Ovary (tissue), 9 donors: ENCODE data around the gene NHERF1. TPM values are rescaled to one million over a fixed set of nuclear protein-coding genes. Genes with fewer than 3 reads are reported as not detected.

Experiments
- DNase-seq, 5 donors: peaks; one replicate each; pipeline ENCODE4 v3.0.0-alpha.2; 2019 to 2020
- H3K27ac ChIP-seq, 2 donors: fragments of 200-600 bp; one replicate each; pipeline versions ENCODE4 v1.5.1 to v1.8.0; 2019 to 2022
- H3K27me3 ChIP-seq: fragments of 200-600 bp; one replicate; pipeline ENCODE4 v1.8.0; 2022
- H3K36me3 ChIP-seq: fragments of 200-600 bp; sonication (generic); one replicate; pipeline ENCODE4 v1.5.1; 2019
- H3K4me1 ChIP-seq: one replicate; pipeline ENCODE4 v1.8.1; 2013; ENCODE audit warnings: mild to moderate bottlenecking, moderate library complexity; ENCODE audit not compliant: insufficient read depth
- H3K4me3 ChIP-seq: fragments of 200-600 bp; sonication (generic); one replicate; pipeline ENCODE4 v1.5.1; 2017
- H3K9me3 ChIP-seq, 2 donors: fragments of 200-600 bp in 1 of 2; sonication (generic) in 1 of 2; one replicate each; pipeline versions ENCODE4 v1.5.1 to v1.8.1; 2013 to 2019; ENCODE audit warnings: mild to moderate bottlenecking in 1 of 2, moderate library complexity in 1 of 2
- CTCF ChIP-seq, 3 donors: fragments of 450-650 bp in 2 of 3; fragments of 200-600 bp in 1 of 3; IDR thresholded peaks; one replicate each; pipeline versions ENCODE4 v1.5.1 to v1.8.0; 2016 to 2022; ENCODE audit warnings: antibody characterized with exemption in 3 of 3, mild to moderate bottlenecking in 1 of 3
- EP300 ChIP-seq: sonication (generic); formaldehyde crosslinking; IDR thresholded peaks from one replicate; pipeline ENCODE4 v1.6.1; 2017; ENCODE audit warnings: antibody characterized with exemption
- POLR2A ChIP-seq: fragments of 450-650 bp; IDR thresholded peaks from one replicate; pipeline ENCODE4 v1.6.1; 2017; ENCODE audit warnings: antibody characterized with exemption, mild to moderate bottlenecking, moderate library complexity
- WGBS, 3 donors: extraction: QIAGEN DNeasy Blood & Tissue Kit in 1 of 3; methylation state at CpG; one replicate each; pipeline versions ENCODE4 v1.1.5 to v1.1.7; 2013 to 2017; 5-methylcytosine and 5-hydroxymethylcytosine counted together
- intact Hi-C, 4 donors: fragments of 100-400 bp; cut with DNase I; formaldehyde crosslinking; loops; one replicate each; pipeline versions ENCODE4 v1.11.0 to v1.15.1; 2022 to 2023
- polyA plus RNA-seq, 2 donors: library from polyadenylated mRNA; stranded (reverse); fragments of 200-250 nt in 1 of 2; fragments of 350-450 nt in 1 of 2; fragmentation: Illumina TruSeq in 1 of 2; extraction: RNeasy Lipid Tissue Mini Kit (QIAGEN cat#74804) in 1 of 2; gene quantifications; one replicate each; pipeline ENCODE4 v1.2.3, GENCODE V29; 2013 to 2014
- total RNA-seq, 7 donors: library from RNA; depleted of rRNA in 2 of 7; stranded (reverse); fragments of >200 nt in 2 of 7; fragmentation: NEBNext Ultra II Directional in 3 of 7; extraction: Animal tissue kit (Norgen Biotek cat#: 25700) in 3 of 7; gene quantifications; one replicate each; pipeline versions ENCODE4 v1.1.0 to v1.2.4, GENCODE V29; 2016 to 2023
- donor health status: DM: no; HTN: no; CAD: no; lungs with moderate emphysema.
- donor health status: DM: no; HTN: no; CAD: no.
- donor health status: Bipolar disorder and iron deficiency.
- donor health status: DM: yes; HTN: yes; CAD: no.
- donor health status: DM: no; HTN: no; CAD: no.
- donor health status: DM: yes; HTN: yes; CAD: no.

The NHERF1 gene
- total and polyA plus RNA-seq, 9 donors = 12.1 to 101 (median 21.0) TPM

GRCh38 chr17:74795327-74796020, 47.0 kb downstream of the NHERF1 start:
- Histone ChIP-seq H3K27me3 (no peaks in the 10 kb centered on the region), H3K9me3 (no peaks in the 10 kb centered on the region), H3K4me3 (no peak overlapping the region), H3K36me3 (no peaks in the 10 kb centered on the region), H3K4me1 (no peaks in the 10 kb centered on the region), H3K27ac (no peak overlapping the region)
- WGBS, 3 donors = 87 to 90% (median 88%) methylated on average over 18 of the region's 18 CpGs
- no peak for DNase-seq
- intact Hi-C loops = loop anchor here in 1 of 4 donors (10.0 kb wide), 1 partner anchor 159 kb away; no protein-coding TSS in a partner anchor
- no peak for TF ChIP-seq POLR2A
- TF ChIP-seq EP300 = no peak
- TF ChIP-seq CTCF (IDR thresholded peaks at IDR 0.05) = no peak

GRCh38 chr17:74796211-74796610, 47.8 kb downstream of the NHERF1 start:
- 82 to 90% (median 85%) methylated on average over 4 of the region's 4 CpGs for WGBS, 3 donors
- DNase-seq = no peak
- no peaks in the 10 kb centered on the region for H3K4me1 ChIP-seq
- no peaks in the 10 kb centered on the region for H3K9me3 ChIP-seq
- TF ChIP-seq EP300 (no peak), CTCF (IDR thresholded peaks at IDR 0.05) (no peak), POLR2A (no peak)
- no peaks in the 10 kb centered on the region for H3K36me3 ChIP-seq
- H3K4me3 ChIP-seq = no peak overlapping the region
- no peak overlapping the region for H3K27ac ChIP-seq
- H3K27me3 ChIP-seq = no peaks in the 10 kb centered on the region
- intact Hi-C loops = loop anchor here in 1 of 4 donors (10.0 kb wide), 1 partner anchor 159 kb away; no protein-coding TSS in a partner anchor

GRCh38 chr17:74796866-74797265, 48.4 kb downstream of the NHERF1 start:
- intact Hi-C loops = loop anchor here in 1 of 4 donors (10.0 kb wide), 1 partner anchor 158 kb away; no protein-coding TSS in a partner anchor

GRCh38 chr17:74797824-74798223, 49.4 kb downstream of the NHERF1 start:
- H3K9me3 ChIP-seq = no peaks in the 10 kb centered on the region
- H3K36me3 ChIP-seq = no peaks in the 10 kb centered on the region
- no peak overlapping the region for H3K4me3 ChIP-seq
- WGBS, 3 donors = 94 to 97% (median 97%) methylated on average over 4 of the region's 4 CpGs
- no peak overlapping the region for H3K27ac ChIP-seq
- intact Hi-C loops = loop anchor here in 1 of 4 donors (10.0 kb wide), 1 partner anchor 157 kb away; no protein-coding TSS in a partner anchor
- TF ChIP-seq CTCF (IDR thresholded peaks at IDR 0.05) (no peak), POLR2A (no peak), EP300 (no peak)
- DNase-seq = no peak
- H3K4me1 ChIP-seq = no peaks in the 10 kb centered on the region
- no peaks in the 10 kb centered on the region for H3K27me3 ChIP-seq

More at GRCh38 chr17:74796866-74797265, 48.4 kb downstream of the NHERF1 start:
- no peak overlapping the region for H3K4me3 ChIP-seq
- H3K36me3 ChIP-seq = no peaks in the 10 kb centered on the region
- H3K27ac ChIP-seq = no peak overlapping the region
- H3K27me3 ChIP-seq = no peaks in the 10 kb centered on the region
- DNase-seq = no peak
- 86 to 90% (median 87%) methylated on average over 6 of the region's 6 CpGs for WGBS, 3 donors
- TF ChIP-seq POLR2A (no peak), EP300 (no peak), CTCF (IDR thresholded peaks at IDR 0.05) (no peak)
- no peaks in the 10 kb centered on the region for H3K9me3 ChIP-seq
- H3K4me1 ChIP-seq = no peaks in the 10 kb centered on the region
